Activated naive CD4-positive, alpha-beta T cell treated with anti-CD3 and anti-CD28 coated beads, Interleukin-2, amount 50 U/mL, for 16 hours (primary cell): ENCODE results near the gene C4BPB.

ENCODE experiments used
- DNase-seq: peaks from one replicate; pipeline ENCODE4 v3.0.0-alpha.2; 2020

The C4BPB gene

GRCh38 chr1:207088161-207088560, 499 bp upstream of the C4BPB start:
- DNase-seq, result no peak

GRCh38 chr1:207089627-207090355, 1.1 kb downstream of the C4BPB start:
- DNase-seq, result no peak

DNA sequence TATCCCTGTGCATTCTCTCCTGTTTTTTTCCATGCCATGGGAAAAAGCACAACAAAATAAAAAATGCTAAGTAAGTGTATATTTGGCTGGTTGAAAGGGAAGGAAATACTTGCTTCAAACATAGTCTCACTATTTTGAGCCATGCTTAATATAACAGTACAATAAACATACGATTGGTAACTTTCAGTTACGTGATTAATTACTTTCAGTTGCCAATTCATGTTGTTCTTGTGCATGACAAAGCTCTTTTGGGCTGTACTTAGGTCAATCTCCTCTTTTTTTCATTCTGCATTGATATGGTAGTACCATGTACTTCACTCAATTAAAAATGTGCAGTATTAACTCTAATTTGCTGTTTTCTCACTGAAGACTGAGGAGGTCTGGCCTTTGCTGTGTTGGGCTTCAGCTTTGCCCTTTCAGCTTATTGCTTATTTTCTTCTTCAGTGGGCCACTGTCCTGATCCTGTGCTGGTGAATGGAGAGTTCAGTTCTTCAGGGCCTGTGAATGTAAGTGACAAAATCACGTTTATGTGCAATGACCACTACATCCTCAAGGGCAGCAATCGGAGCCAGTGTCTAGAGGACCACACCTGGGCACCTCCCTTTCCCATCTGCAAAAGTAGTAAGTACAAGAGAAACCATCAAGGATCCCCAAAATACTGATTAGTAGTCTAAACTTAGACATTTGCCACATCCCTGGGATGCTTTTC, 2.7 kb downstream of the C4BPB start:
- DNase-seq, result no peak

DNA sequence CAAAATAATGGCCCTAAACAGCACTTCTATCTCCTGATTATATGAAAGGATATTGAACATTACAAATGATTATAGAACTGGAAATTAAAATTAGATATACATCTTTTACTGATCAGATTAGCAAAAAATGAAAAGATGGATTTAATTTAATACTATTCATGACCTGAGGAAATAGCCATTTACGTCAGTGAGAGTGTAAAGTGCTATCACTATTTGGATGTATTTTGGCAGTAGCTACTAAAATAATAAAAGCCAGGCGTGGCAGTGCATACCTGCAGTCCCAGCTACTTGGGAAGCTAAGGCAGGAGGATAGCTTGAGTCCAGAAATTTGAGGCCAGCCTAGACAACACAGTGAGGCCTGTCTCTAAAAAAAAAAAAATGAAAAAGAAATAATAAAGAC, 5.3 kb downstream of the C4BPB start:
- DNase-seq, result no peak

- peak; percentile 31 for DNase-seq
These were observed 9.2 kb downstream of the C4BPB start for GRCh38 chr1:207097871-207098324.

GRCh38 chr1:207101720-207102119, 13.1 kb downstream of the C4BPB start:
- no peak for DNase-seq

DNA sequence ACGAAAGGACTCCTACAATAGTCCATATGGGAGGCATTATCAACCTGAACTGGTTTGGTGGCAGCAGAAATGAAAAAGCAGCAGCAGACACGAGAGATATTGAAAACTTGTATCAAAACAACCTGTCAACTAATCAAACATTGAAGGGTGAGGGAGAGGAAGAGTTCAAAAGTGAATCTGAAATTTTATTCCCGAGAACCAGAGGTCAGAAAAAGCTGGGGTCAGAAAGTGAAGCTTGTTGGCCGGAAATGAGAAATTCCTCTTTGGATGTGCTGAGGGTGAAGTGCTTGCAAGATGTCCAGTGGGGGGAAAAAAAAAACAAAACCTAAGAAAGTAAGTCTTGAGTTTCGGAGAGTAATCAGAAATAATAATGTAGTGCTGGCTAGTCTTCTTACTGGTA, 13.5 kb downstream of the C4BPB start:
- DNase-seq, result no peak

GRCh38 chr1:207102659-207103058, 14.0 kb downstream of the C4BPB start:
- DNase-seq, result no peak

DNA sequence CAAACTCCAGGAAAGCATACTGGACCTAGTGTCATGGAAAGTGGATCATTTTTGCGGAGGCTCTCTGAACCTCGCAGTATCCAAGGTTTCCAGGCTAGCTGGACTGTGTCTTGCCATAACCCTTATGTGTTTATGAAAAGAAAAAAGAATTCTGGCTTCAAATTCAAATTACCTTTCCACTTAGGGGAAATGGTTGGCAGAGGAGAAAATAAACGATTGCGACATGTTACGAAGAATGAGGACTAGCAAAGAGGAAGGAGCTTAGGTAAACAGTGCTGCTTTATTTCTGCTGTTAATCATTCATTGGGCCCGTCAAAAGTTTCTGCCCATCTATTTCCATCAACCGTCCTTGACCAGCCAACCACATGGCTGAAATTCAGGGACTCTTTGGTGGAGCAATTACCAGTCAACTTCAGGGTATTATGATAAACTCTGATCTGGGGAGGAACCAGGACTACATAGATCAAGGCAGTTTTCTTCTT, 15.3 kb downstream of the C4BPB start, which contains the start of gene C4BPA:
TSS of gene C4BPA (plus strand) at position 342 of the 482 bp plus-strand sequence. CDS start 8,793 bp downstream, outside the sequence.
- DNase-seq, result no peak

DNA sequence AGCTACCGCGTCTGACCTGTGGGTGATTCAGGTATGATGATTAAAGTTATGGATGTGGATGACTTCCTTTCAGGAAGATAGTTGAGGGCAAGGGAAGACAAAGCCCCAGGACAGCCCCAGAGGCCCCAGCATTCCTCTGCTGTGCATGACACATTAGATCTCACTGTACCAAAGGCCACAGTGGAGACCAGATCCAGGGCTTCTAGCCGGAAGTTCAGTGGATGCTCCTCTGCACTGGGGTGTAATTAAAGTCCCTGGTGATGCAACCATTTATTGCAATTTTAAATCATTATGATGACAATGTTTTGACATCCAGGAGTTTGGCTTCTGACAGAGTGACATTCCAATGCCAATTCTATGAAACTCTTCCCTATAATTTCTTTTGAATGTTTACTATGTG, 20.3 kb downstream of the C4BPB start:
- DNase-seq, result no peak

- no peak for DNase-seq
These were observed 24.1 kb downstream of the C4BPB start for GRCh38 chr1:207112616-207113296.

DNA sequence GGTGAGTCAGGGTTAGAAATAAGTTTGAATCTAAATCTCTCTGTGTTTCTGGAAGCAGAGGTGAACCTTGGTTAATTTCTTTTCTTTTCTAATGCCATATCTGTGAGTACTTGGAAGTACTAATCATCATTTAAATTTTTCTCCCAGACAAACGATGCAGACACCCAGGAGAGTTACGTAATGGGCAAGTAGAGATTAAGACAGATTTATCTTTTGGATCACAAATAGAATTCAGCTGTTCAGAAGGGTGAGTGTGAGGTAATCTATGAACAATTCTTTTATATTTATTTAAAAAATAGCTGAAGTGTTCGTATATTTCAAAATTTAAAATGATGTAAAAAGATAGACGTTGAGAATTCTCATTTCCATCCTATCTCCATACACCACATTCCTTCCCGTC, 26.6 kb downstream of the C4BPB start:
- DNase-seq, result no peak

DNA sequence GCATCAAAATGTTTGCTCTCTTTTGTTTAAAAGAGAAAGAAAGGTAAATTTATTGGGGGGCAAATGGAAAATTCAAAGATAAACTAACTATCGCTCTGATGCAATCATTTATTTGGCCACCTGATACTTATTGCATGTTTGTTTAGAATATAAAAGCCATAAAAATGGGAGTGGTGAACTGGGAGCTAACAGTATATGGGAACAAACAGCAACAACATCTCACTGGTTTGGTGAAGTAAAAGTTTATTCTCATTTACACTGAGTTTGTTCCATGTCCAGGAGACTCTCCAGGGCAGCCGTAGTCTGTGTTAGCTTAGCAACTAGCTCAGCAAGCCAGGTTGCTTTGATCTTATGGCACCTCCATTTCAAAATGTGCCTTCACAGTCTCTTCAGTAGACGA, 35.7 kb downstream of the C4BPB start:
- no peak for DNase-seq

- no peak for DNase-seq
These were observed 39.8 kb downstream of the C4BPB start for GRCh38 chr1:207128336-207128921.

- no peak for DNase-seq
These were observed 40.4 kb downstream of the C4BPB start for GRCh38 chr1:207129053-207129452.

GRCh38 chr1:207130252-207131036, 41.8 kb downstream of the C4BPB start:
- no peak for DNase-seq

DNA sequence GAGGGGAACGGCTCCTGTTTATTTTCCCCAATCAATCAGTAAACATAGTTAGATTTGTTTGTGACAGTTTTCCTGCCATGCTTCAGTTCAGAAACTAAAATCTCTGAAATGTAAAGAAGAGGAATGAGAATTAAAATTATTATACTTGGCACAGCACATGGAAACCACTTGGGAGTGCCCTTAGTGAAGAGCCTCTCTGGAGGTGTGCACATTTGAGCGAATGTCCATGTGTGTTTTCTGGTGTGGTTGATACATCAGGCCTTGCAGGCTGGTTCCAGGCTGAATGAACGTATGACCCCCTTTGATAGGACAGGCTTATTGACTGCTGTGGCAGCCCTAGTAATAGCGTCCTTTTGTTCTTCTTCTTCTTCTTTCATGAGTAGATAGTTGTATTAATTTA, 42.5 kb downstream of the C4BPB start:
- DNase-seq, result no peak

- DNase-seq, result no peak
These were observed 45.9 kb downstream of the C4BPB start for GRCh38 chr1:207134581-207134980.

DNA sequence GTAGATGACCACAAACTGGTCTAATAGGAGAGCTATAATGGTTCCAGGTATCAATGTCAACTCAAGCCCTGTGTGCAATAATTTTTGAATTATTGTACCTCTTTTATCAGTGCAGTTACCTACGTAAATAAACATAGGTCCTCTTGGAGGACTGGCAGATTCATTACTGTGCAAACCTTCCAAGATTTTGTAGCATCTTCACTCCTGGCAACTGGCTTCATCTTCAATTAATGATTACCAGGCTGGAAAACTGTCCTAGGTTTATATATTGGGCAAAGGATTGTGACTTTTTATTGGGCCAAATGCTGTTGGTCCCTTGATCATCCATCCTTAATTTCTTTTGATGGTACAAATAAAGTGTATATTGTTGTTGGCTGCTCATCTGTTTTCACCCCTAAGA, 51.0 kb downstream of the C4BPB start:
- DNase-seq, result no peak

DNA sequence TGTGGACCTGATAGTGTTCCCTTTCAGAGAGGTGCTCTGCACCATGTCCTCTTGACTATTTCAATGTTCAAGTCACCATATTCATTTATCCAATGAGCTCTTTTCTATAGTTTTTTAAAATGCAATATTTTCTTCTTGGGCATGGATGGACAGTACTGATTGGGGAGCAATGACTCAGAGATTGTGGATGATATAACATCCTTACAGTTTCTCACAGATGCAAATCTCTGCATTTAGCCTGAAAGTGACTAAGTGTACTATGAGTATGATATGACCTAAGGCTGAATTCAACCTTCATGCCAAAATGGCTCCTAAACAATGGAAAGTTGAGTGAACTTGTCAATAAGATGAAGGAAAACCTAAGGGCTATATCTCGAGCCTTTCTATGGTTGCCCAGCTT, 51.9 kb downstream of the C4BPB start:
- DNase-seq, result no peak

- DNase-seq, result no peak
These were observed 56.9 kb downstream of the C4BPB start for GRCh38 chr1:207145401-207146058.
